Hepatocyte (in vitro differentiated cells): ENCODE results near the gene HECTD4.

Experiments
- EZH2 ChIP-seq: fragments of 200-600 bp; sonication (generic); IDR thresholded peaks from 2 replicates; pipeline ENCODE4 v1.6.1; 2016; ENCODE audit warnings: antibody characterized with exemption, mild to moderate bottlenecking, borderline replicate concordance
- TF ChIP-seq, protein P1 (sequence below): fragments of 200-600 bp; sonication (generic); IDR thresholded peaks from 2 replicates; pipeline ENCODE4 v1.5.1; 2016; ENCODE audit warnings: antibody characterized with exemption, mild to moderate bottlenecking; ENCODE audit not compliant: poor library complexity

DNA sequence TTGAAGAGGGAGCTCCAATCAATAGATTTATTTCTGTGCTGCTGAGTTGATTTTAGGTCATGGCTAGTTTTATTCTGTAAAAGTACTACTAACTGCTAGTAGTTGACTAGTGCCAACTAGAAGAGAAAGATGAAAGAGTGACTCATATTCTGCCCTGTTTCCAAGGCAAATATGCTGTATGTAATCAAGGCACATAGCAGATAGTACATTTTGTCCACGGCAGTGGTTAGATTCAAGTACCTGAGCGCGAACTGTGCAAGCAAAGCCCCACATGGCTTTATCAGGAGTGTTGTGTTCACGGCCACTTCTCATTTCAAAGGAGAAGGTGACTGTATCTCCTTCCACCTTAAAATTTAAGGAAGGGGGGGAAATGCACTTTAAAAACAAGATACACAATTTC, 130.0 kb downstream of the HECTD4 start:
- no peak for TF ChIP-seq EZH2
- TF ChIP-seq, protein P1, sequence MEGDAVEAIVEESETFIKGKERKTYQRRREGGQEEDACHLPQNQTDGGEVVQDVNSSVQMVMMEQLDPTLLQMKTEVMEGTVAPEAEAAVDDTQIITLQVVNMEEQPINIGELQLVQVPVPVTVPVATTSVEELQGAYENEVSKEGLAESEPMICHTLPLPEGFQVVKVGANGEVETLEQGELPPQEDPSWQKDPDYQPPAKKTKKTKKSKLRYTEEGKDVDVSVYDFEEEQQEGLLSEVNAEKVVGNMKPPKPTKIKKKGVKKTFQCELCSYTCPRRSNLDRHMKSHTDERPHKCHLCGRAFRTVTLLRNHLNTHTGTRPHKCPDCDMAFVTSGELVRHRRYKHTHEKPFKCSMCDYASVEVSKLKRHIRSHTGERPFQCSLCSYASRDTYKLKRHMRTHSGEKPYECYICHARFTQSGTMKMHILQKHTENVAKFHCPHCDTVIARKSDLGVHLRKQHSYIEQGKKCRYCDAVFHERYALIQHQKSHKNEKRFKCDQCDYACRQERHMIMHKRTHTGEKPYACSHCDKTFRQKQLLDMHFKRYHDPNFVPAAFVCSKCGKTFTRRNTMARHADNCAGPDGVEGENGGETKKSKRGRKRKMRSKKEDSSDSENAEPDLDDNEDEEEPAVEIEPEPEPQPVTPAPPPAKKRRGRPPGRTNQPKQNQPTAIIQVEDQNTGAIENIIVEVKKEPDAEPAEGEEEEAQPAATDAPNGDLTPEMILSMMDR: no peak
